OCI-M1 (cell line): ENCODE data around the gene ELOVL5.
"Not testable (repeated sequence)": the region's sequence is repeated elsewhere in the genome, so short reads cannot be mapped to it uniquely, and the experiment has no call there.

ENCODE experiments used
- DNase-seq: peaks from one replicate; lab custom pipeline; 2025; lab: John Stamatoyannopoulos, UW

The ELOVL5 gene

DNA sequence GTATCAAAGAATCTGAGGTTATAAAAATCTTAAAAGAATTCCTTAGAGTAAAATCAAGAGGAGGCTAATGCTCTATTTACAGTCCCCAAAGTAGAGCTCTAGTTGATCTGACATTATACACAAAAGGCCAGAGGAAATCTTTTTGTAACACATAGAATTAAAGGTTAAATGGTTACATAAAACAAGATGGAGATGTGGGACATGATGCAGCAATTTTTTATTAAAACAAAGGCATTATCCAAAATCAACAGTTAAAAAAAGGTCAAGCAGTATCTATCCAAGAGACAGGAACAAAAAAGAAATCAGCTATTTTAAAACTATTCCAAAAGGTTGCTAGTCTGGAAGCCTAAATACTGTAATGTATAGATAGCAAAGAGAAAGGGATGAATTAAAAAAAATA, 20.4 kb downstream of the ELOVL5 start:
- no peak for DNase-seq

DNA sequence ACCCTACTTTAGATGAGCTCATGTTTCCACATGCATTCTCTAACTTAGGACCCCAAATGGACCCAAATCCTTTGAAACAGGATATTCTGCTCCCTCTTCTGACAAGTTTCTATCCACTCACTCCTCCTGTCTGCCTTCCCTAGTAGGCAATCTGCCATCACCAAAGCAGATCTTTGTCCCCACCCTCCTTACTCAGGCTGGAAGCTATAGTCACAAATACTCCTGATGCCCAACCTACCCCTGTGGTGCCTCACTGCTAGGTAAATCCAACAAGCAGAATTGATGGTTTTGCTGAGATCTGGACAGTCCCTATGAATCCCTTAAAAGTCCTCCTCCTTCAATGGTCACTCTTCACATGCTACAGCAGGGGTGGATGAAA, 21.7 kb downstream of the ELOVL5 start:
- DNase-seq: peak; percentile 51

DNA sequence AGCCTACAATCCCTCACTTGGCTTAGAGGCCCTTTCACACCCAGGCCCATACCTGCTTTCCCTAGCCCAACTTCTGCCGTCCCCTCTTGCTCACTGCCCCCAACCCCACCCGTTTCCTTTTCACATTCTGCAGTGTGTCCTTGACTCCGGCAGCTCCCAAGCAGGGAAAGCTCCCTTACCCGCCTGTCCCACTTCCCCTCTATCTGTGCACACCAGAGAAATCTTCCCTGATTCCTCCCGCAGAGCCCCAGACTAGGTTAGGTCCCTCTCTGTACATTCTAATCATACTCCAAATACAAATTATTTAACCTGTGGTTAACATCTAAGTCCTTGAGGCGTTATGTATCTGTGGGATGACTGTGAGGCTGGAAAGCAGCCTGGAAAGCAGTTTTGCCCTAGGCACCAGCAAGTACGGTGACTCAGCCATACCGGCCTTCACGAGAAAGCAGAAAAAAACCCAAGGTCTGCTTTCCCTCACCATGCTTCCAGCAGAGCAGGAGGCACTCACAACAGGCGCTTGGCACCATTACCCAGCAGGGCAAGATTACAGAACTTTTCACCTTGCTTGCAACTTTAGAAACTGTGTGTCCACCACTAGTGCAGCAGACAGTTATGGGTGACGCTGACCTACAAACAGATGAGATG, 22.3 kb downstream of the ELOVL5 start:
- DNase-seq: peak; percentile 34

DNA sequence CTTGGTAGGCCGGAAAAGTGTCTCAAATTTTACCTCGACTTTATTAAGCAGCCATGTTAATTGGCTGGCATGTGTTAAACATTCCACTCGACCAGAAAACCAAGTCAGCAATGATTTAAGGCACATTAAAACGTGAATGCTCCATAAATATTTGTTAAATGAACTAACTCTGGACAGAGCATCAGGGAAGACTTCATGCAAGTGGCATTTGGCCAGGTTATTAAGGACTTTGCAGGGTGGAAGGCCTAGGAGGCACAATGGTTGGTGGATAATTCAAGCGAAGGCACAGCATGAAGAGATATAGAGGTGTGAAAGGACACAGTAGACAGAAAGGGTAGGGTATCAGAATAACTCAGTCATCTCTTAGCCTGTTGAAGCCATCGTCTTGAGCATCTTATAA, 23.0 kb downstream of the ELOVL5 start:
- no peak for DNase-seq

DNA sequence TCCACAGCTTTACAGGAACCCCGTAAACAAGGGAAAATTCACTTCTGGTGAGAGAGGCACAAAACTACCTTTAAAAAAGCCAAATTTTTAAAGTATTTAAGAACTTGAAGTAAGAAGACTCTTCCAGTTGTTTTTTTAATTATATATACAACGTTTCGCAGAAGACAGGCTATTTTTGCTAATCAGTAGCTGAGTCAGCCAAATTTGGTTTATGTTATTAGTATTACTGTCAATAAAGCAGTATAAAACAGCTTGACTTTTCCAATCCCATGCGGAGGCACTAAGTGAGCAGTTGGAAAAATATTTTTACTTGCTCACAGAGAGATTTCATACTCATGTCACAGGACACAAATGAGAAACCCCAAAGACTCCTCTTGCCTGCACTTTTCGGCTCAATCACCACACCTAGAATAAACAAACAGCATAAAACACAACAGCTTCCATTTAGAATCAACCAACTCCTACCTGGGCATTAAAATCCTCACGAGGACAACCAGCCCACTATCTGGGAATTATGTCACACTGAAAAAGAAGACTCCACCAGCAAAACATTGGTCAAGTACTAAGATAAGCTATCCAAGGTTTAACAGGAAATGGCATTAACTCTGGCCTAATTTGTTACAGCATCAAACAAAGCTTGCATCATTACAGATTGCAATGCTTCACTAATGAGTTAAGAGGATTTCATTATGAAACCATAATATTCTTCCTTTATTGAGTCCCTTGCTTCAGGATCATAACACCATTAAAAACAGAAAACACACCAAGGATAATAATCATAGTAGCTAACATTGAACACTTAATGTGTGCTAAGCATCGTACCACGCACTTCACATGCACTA, 26.3 kb downstream of the ELOVL5 start:
- peak; percentile 53 for DNase-seq

DNA sequence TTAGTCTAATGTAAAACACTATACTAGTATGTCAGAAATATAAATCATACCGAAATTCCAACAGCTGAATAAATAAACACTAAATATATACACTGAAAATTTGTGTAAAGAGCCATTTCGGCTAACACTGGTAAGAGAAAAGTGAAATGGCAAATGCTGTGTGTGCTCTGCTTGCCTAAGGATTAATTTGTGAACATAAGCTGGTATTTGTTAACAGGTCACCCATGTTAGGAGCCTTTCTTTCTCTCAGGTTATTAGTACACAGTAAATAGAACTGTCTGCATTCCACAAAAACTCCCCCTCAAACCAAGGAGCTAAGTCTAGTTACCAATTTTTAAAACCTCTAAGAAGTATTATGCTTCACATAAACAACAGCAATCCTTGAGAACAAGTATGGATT, 27.0 kb downstream of the ELOVL5 start:
- no peak for DNase-seq

DNA sequence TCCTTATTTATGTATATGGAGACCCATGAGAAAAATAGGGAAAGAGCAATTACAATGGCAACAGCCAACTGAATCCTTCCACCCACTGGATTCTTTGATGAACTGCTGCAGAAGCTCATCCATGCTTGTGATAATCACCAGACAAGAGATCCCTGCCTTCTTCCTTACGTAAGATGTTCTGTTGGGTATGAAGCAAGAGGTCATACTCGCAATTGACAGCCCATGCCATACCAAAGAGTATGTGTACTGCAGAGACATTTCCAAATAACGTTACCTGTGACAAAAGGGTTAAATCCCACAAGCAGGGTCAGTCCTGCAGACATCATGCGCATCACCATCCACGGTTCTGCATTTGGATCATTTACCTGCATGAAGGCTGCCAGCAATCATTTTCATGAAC, 27.8 kb downstream of the ELOVL5 start:
- no peak for DNase-seq

DNA sequence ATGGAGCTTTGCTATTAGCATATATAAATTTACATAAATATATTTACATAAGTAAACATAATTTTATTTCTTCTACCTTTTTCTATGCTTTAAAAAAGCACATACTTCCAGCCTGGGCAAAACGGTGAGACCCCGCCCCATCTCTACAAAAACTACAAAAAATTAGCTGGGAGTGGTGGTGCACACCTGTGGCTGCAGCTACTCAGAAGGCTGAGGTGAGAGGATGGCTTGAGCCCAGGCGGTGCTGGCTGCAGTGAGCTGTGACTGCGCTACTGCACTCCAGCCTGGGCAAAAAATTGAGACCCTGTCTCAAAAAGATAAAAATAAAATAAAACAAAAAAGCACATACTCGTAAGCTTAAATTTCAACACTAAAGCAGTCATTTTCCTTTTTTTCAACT, 30.3 kb downstream of the ELOVL5 start:
- DNase-seq: no peak

DNA sequence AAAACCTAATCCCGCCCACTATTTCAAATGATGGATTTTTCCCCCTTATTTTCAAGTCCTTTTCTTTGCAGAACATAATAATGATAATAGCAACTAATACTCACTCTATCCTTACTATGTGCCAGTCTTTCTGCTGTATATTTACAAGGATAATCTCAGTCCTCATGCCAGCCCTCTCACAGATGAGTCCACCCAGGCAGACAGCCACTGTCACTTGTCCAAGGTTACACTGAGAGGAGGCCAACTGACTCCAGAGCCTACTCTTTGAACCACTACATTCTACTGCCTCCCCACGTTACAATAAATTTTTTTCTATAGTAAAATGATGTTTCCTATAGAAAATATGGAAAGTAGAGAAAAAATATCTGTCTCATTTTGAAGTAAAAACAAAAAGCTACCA, 30.9 kb downstream of the ELOVL5 start:
- DNase-seq: no peak

DNA sequence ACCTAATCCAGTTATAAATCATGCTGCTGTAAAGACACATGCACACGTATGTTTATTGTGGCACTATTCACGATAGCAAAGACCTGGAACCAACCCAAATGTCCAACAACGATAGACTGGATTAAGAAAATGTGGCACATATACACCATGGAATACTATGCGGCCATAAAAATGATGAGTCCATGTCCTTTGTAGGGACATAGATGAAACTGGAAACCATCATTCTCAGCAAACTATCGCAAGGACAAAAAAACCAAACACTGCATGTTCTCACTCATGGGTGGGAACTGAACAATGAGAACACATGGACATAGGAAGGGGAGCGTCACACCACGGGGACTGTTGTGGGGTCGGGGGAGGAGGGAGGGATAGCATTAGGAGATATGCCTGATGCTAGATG, 31.5 kb downstream of the ELOVL5 start:
- DNase-seq: not testable (repeated sequence)

DNA sequence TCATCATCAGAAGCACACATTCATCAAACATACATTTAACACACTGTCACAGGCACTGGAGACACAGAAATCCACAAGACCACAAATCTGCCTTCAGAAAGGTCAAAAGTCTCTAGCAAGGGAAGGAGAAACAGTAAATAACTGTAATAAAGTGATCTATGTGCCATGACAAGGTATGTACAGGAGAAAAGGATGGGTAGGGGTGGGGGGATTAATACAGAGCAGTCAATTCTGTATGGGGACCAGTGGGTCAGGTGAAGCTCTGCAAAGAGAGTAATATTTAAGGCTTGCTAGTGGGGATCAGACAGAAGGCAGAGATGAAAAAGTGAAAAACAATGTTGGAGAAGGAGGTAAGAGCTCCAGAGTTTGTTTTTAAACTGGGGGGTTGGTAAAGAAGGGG, 32.6 kb downstream of the ELOVL5 start:
- DNase-seq: peak; percentile 40

DNA sequence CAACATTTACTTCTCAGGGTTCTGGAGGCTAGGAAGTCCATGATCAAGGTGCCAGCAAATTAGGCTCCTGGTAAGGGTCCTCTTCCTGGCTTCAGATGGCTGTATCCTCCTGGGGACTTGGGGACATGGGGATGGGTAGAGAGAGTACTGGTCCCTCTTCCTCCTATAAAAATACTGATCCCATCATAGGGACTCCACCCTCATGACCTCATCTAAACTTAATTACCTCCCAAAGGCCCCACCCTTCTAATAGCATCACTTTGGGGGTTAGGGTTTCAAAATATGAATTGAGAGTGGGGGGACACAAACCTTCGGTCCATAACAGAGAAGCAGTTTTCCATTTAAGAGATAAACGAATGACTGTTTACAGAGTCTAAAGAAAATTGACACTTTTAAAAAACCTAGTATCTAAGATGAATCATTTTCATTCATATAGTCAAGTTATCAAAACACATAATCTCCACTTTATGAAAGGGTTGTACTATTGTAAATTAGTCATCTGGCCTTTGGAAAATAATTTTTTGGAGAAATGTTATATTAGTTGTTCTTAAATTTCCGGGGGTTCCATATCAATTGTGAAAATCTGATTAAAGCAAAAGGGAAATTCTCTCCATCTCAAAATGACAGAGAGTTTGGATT, 33.5 kb downstream of the ELOVL5 start:
- DNase-seq: no peak

DNA sequence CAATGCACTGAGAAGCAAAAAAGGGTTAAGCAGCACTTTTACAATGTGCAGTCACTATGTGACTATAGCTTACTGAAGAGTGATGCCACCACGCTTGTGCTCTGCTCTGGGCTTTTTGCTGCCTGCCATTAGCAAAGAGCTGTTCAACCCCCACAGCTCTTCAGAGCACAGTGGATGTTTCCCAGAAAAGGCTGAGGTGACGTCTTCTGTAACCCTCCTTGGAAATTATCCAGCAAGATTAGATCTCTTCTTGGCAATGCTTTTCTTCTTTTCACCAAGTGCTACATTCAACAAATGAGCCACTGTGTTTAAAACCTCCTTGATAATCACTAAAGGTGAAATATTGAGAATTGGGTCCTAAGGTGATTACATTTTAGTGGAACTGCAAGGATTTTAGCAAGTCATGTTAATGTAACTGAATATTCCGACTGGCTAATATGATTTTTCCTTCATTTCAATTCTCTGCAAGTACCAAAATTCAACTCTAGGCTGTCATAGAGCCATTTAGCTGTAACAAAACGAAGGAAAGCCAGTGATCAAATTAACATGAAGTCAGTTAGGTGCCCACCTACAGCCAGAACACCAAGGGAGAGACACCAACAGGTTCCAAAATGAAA, 34.9 kb downstream of the ELOVL5 start:
- DNase-seq: peak; percentile 94

DNA sequence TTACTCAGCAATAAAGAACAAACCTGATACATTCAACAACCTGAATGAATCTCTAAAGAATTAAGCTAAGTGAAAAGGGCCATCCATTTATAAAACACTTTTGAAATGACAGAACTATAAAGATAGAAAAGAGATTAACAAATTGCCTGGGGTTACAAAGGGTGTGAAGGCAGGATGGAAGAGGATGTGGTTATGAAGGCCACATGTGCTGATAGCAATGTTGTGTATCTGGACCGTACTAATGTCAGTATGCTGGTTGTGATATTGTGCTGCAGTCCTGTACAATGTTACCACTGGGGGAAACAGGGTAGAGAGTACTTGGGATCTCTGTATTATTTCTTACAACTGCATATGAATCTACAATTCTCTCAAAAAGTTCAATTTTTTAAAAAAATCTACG, 36.4 kb downstream of the ELOVL5 start:
- DNase-seq: peak; percentile 92

DNA sequence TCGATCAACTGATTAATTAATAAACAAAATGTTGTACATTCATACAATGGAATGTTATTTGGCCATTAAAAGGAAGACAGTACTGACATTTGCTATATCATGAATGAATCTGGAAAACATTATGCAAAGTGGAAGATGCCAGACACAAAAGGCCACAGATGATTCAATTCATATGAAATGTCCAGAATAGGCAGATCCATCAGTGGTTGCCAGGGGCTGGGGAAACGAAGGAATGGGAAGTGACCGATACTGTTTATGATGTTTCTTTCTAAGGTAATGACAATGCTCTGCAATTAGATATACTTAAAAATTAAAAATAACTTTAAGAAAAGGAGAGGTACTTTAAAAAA, 37.2 kb downstream of the ELOVL5 start:
- peak; percentile 69 for DNase-seq

DNA sequence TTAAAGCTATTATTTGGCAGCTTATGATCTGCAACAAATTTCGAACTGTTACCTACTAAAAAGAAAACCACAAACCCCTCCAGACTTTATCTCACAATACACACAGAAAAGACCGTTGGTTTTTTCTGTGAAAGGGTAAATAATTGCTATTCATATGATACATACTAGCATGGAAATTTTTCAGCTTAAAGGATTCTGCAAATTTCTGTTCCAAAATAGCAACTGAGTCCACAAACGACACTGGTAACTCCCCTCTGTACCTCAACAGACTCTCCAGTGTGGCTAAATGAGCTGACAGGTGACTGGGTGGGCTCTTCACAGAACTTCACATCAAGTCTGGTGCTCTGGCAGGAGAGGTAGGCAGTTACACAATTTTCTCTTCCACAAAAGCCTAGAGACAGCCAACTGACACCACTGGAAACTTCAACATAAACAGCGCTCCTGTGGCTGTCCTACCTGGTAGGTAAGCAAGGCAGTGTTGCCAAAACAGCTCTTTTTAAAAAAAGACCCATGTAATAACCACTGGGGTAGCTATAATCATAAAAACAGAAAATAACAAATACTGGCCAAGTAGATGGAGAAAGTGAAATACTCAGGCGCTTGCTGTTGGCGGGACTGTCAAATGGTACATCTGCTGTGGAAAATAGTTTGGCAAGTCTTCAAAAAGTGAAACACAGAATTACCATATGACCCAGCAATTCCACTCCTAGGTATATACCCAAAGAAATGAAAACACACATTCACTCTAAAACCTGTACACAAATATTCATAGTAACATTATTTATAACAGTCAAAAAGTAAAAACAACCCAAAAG, 37.8 kb downstream of the ELOVL5 start:
- peak; percentile 86 for DNase-seq

DNA sequence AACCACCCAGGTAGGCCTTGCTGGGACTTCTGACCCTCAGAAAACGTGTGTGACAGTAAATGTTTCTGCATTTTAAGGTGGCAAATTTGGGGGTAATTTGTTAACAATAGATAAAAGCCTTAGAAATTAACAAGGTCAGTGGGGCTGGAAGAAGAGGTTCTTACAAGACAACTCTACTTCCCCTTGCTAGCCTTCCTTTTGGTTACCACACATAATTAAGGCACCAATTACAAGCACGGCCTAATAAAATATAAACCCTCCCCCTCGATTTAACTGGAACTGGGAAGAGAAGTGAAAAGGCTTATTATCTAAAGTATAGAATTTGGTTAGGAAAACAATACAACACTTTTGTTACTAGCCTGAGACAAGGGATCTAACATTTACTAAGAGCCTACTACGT, 38.8 kb downstream of the ELOVL5 start:
- peak; percentile 86 for DNase-seq

DNA sequence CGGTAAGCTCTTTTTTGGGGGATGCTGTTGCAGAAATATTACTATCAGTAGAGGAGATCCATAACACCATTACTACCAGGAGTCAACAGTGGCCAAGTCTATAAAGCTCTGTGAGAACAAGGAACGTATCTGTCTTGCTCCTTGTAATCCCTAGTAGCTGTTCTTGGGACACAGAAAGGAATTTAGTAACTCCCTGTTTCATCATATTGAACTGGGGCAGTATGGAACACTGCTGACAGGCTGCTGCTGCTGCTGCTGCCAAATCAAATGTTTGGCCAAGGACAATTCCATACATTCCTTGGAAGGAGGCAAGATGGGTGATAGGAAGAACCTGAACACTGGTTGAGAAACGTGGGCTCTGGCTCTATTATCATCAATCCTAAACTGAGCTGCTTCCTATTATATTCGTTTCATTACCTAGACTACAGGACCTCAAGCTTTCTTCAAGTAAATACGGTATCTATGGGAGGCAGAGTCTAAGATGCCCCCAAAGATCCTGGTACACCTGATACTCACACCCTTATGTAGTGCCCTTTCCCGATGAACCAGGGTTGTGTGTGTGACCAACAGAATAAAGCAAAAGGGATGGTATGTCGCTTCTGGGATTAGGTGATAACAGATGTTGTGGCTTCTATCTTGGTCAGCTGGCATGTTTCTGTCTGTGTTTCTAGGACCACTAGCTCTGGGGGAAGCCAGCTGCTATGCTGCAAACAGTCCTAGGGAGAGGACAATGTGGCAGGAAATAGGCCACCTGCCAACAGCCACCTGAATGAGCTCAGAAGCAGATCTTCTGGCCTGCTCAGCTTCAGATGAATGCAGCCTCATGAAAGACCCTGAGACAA, 39.5 kb downstream of the ELOVL5 start:
- DNase-seq: peak; percentile 94

DNA sequence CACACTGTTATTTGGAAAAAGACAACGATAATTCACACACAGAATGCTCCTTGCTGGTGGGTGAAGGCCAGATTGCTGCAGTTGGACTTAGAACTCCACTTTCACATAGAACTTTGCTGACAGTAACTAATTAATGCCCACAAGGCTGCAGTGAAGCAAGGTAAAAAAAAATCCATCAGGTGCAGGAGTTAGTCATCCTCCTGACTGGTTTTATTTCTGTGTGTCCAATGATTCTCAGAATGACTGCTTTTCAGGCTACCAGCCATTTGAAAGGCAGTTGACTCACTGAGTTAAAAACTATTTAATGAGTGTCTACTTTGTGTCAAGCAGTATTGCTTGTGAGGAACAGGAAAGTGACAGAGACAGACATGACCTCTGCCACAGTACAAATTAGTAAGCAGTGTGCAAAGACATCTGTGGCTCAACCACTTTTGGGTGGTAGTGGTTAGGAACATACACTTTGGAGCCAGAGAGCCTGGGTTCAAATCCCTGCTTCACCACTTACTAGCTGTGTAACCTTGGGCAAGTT, 41.9 kb downstream of the ELOVL5 start:
- no peak for DNase-seq

DNA sequence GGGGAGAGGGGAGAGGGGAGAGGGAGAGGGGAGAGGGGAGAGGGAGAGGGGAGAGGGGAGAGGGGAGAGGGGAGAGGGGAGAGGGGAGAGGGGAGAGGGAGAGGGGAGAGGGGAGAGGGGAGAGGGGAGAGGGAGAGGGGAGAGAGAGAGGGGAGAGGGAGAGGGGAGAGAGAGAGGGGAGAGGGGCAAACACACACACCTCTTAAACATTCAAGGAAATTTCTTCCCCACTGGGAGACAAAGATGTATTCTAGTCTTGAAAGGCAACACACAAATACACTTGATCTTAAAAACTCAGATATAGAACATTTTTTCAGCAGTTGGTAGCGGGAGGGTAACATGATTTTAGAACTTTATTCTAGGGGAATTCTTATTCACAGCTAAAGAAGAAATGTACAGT, 42.5 kb downstream of the ELOVL5 start:
- DNase-seq: not testable (repeated sequence)

DNA sequence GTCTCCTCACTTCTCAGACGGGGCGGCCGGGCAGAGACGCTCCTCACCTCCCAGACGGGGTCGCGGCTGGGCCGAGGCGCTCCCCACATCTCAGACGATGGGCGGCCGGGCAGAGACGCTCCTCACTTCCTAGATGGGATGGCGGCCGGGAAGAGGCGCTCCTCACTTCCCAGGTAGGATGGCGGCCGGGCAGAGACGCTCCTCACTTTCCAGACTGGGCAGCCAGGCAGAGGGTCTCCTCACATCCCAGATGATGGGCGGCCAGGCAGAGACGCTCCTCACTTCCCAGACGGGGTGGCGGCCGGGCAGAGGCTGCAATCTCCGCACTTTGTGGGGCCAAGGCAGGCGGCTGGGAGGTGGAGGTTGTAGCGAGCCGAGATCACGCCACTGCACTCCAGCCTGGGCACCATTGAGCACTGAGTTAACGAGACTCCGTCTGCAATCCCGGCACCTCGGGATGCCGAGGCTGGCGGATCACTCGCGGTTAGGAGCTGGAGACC, 43.2 kb downstream of the ELOVL5 start:
- DNase-seq: not testable (repeated sequence)
